SK-N-MC (cell line): ENCODE data around the gene RBBP8.

ENCODE experiments used
- EZH2 ChIP-seq: fragments of 200-600 bp; sonication (generic); IDR thresholded peaks from one replicate; pipeline ENCODE4 v1.6.1; 2017; ENCODE audit warnings: antibody characterized with exemption
- FOXP2 ChIP-seq: optimal IDR thresholded peaks from 2 replicates; pipeline ENCODE3; 2011; ENCODE audit warnings: mild to moderate bottlenecking, moderate library complexity; ENCODE audit not compliant: insufficient read depth; ENCODE audit errors: extremely low read length, control extremely low read depth
- POLR2AphosphoS5 ChIP-seq: IDR thresholded peaks from 2 replicates; pipeline ENCODE4 v1.6.1; 2012; ENCODE audit warnings: mild to moderate bottlenecking, low read depth, low read length, borderline replicate concordance

DNA sequence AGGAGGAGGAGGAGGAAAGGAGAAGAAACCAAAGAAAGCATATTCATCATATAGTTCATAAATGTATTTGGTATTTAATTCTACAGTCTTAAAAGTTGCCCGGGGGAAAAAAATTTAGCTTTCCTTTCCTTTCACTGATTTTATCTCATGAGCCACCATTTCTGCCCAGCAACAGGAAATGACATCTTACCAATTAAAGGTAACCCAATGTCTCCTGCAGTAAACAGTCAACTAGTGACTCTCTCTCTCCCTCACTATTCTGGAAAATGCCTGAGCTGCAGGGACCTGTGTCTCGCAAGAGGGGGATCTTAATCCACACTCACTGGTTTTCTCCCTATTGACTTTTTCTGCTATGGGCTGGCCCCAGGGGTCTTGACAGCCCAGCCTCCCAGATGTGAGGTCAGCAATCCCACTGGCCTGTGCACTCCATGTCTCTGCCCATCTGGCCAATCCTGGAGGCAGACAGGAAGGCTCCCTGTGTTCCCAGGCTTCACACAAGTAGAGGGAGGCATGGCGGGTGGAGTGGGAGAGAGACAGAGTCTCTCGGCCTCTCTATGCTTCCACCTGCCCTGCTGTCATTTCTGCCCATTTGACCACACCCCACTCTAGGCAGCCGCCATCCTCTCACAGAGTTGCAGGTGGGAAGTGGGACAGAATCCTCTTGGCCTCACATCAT, 116.7 kb downstream of the RBBP8 start:
- no peak for TF ChIP-seq EZH2
- peak; percentile 79 for TF ChIP-seq FOXP2
- TF ChIP-seq POLR2AphosphoS5 = no peak
